Mesendoderm (in vitro differentiated cells): ENCODE results near the gene LRGUK.

Source experiments
- DNase-seq: peaks from one replicate; pipeline ENCODE4 v3.0.0; 2013
- H2AK5ac ChIP-seq: 2 replicates; pipeline ENCODE4 v1.6.1; 2013; ENCODE audit warnings: low read length, inconsistent platforms
- H2BK120ac ChIP-seq: 2 replicates; pipeline ENCODE4 v1.6.1; 2013; ENCODE audit warnings: low read depth, mild to moderate bottlenecking, low read length, moderate library complexity, mixed read lengths
- H2BK15ac ChIP-seq: replicated peaks from 2 replicates; pipeline ENCODE4 v1.6.1; 2013; ENCODE audit warnings: low read depth, mild to moderate bottlenecking, moderate library complexity
- H2BK5ac ChIP-seq: 2 replicates; pipeline ENCODE4 v1.6.1; 2013; ENCODE audit warnings: low read length, inconsistent platforms
- H3K18ac ChIP-seq: 2 replicates; pipeline ENCODE4 v1.6.1; 2013; ENCODE audit warnings: mild to moderate bottlenecking, low read length, mixed read lengths
- H3K23ac ChIP-seq: one replicate; pipeline ENCODE4 v1.6.1; 2013; ENCODE audit warnings: low read length
- H3K27ac ChIP-seq: 2 replicates; pipeline ENCODE4 v1.5.1; 2013; ENCODE audit warnings: low read depth, mild to moderate bottlenecking, inconsistent platforms, low read length, moderate library complexity
- H3K27me3 ChIP-seq: 2 replicates; pipeline ENCODE4 v1.6.1; 2013; ENCODE audit warnings: low read length, control low read depth, mild to moderate bottlenecking, inconsistent platforms; ENCODE audit not compliant: insufficient read depth, poor library complexity
- H3K36me3 ChIP-seq: 2 replicates; pipeline ENCODE4 v1.6.1; 2013; ENCODE audit warnings: low read length, inconsistent platforms; ENCODE audit not compliant: control insufficient read depth, insufficient read depth
- H3K4ac ChIP-seq: one replicate; pipeline ENCODE4 v1.6.1; 2013; ENCODE audit warnings: low read depth, mild to moderate bottlenecking, low read length, moderate library complexity
- H3K4me1 ChIP-seq: 2 replicates; pipeline ENCODE4 v1.6.1; 2013; ENCODE audit warnings: low read depth, low read length, inconsistent platforms; ENCODE audit not compliant: control insufficient read depth
- H3K4me2 ChIP-seq: 2 replicates; pipeline ENCODE4 v1.6.1; 2013; ENCODE audit warnings: low read length
- H3K4me3 ChIP-seq: 2 replicates; pipeline ENCODE4 v1.5.1; 2013; ENCODE audit warnings: mild to moderate bottlenecking, low read length
- H3K56ac ChIP-seq: one replicate; pipeline ENCODE4 v1.6.1; 2013; ENCODE audit warnings: low read length
- H3K79me1 ChIP-seq: 2 replicates; pipeline ENCODE4 v1.6.1; 2013; ENCODE audit warnings: low read length, inconsistent platforms
- H3K79me2 ChIP-seq: 2 replicates; pipeline ENCODE4 v1.6.1; 2013; ENCODE audit warnings: mild to moderate bottlenecking, low read length; ENCODE audit not compliant: control insufficient read depth, insufficient read depth
- H3K9ac ChIP-seq: 2 replicates; pipeline ENCODE4 v1.6.1; 2013; ENCODE audit warnings: low read length, inconsistent platforms
- H4K5ac ChIP-seq: one replicate; pipeline ENCODE4 v1.6.1; 2013; ENCODE audit warnings: low read length
- H4K8ac ChIP-seq: one replicate; pipeline ENCODE4 v1.6.1; 2013; ENCODE audit warnings: low read depth, mild to moderate bottlenecking, control low read depth, low read length, moderate library complexity
- WGBS: extraction: QIAGEN DNeasy Blood & Tissue Kit; methylation state at CpG from one replicate; pipeline ENCODE4 v1.1.7; 2013; ENCODE audit warnings: low lambda C conversion rate, missing lambda C conversion rate; ENCODE audit not compliant: insufficient coverage; ENCODE audit errors: extremely low coverage; 5-methylcytosine and 5-hydroxymethylcytosine counted together

The LRGUK gene

GRCh38 chr7:134200970-134201369, 73.8 kb downstream of the LRGUK start:
- Histone ChIP-seq H3K56ac (no peak overlapping the region), H4K5ac (no peak overlapping the region), H3K23ac (no peak overlapping the region), H3K9ac (no peak overlapping the region), H2BK120ac (no peak overlapping the region), H2AK5ac (no peak overlapping the region), H3K4me1 (no peaks in the 10 kb centered on the region), H3K18ac (no peak overlapping the region), H3K4ac (no peak overlapping the region), H2BK15ac (no peak overlapping the region), H2BK5ac (no peak overlapping the region), H3K4me2 (no peak overlapping the region), H3K79me1 (no peaks in the 10 kb centered on the region), H3K27ac (no peak overlapping the region), H3K27me3 (no peaks in the 10 kb centered on the region), H3K4me3 (no peak overlapping the region), H4K8ac (no peak overlapping the region), H3K36me3 (no peaks in the 10 kb centered on the region), H3K79me2 (no peaks in the 10 kb centered on the region)
- no CpG with 5 or more reads among the region's 5 CpGs for WGBS
- no peak for DNase-seq

- H3K23ac ChIP-seq: no peak overlapping the region
- H4K8ac ChIP-seq: no peak overlapping the region
- no peaks in the 10 kb centered on the region for H3K79me1 ChIP-seq
- no peaks in the 10 kb centered on the region for H3K27me3 ChIP-seq
- no peaks in the 10 kb centered on the region for H3K36me3 ChIP-seq
- H3K79me2 ChIP-seq: no peaks in the 10 kb centered on the region
- no peak overlapping the region for H3K9ac ChIP-seq
- no peak overlapping the region for H3K4me3 ChIP-seq
- H3K4me2 ChIP-seq: no peak overlapping the region
- no peak overlapping the region for H2BK5ac ChIP-seq
- H2BK15ac ChIP-seq: no peak overlapping the region
- no peak overlapping the region for H3K18ac ChIP-seq
- H2AK5ac ChIP-seq: no peak overlapping the region
- H3K27ac ChIP-seq: no peak overlapping the region
- H3K4me1 ChIP-seq: no peaks in the 10 kb centered on the region
- no peak overlapping the region for H3K56ac ChIP-seq
- H4K5ac ChIP-seq: no peak overlapping the region
- H2BK120ac ChIP-seq: no peak overlapping the region
- no CpG with 5 or more reads among the region's 7 CpGs for WGBS
- no peak overlapping the region for H3K4ac ChIP-seq
- DNase-seq: no peak
Measured at GRCh38 chr7:134201569-134202261, 74.6 kb downstream of the LRGUK start.

GRCh38 chr7:134203186-134203889, 76.2 kb downstream of the LRGUK start:
- Histone ChIP-seq H3K79me2 (no peaks in the 10 kb centered on the region), H3K23ac (no peak overlapping the region), H2BK120ac (no peak overlapping the region), H4K8ac (no peak overlapping the region), H3K9ac (no peak overlapping the region), H3K36me3 (no peaks in the 10 kb centered on the region), H2BK5ac (no peak overlapping the region), H3K4ac (no peak overlapping the region), H3K4me3 (no peak overlapping the region), H3K4me1 (no peaks in the 10 kb centered on the region), H3K27ac (no peak overlapping the region), H3K4me2 (no peak overlapping the region), H3K79me1 (no peaks in the 10 kb centered on the region), H2BK15ac (no peak overlapping the region), H3K18ac (no peak overlapping the region), H2AK5ac (no peak overlapping the region), H3K27me3 (no peaks in the 10 kb centered on the region), H3K56ac (no peak overlapping the region), H4K5ac (no peak overlapping the region)
- no peak for DNase-seq
- WGBS: no CpG with 5 or more reads among the region's 4 CpGs

- Histone ChIP-seq H3K4me1 (no peaks in the 10 kb centered on the region), H3K4ac (no peak overlapping the region)
- no CpG with 5 or more reads among the region's 16 CpGs for WGBS
Measured at GRCh38 chr7:134209322-134210015, 82.3 kb downstream of the LRGUK start.

GRCh38 chr7:134210227-134210626, 83.1 kb downstream of the LRGUK start:
- no peak overlapping the region for H3K56ac ChIP-seq
- H3K79me2 ChIP-seq: no peaks in the 10 kb centered on the region
- H3K4me1 ChIP-seq: no peaks in the 10 kb centered on the region
- no peak overlapping the region for H2BK5ac ChIP-seq
- H3K4me2 ChIP-seq: no peak overlapping the region
- no peak overlapping the region for H3K4ac ChIP-seq
- H2AK5ac ChIP-seq: no peak overlapping the region
- no peak overlapping the region for H4K5ac ChIP-seq
- no peak overlapping the region for H3K9ac ChIP-seq
- no peak overlapping the region for H4K8ac ChIP-seq
- WGBS: no CpG with 5 or more reads among the region's 8 CpGs
- H2BK120ac ChIP-seq: no peak overlapping the region
- H2BK15ac ChIP-seq: no peak overlapping the region
- no peak overlapping the region for H3K18ac ChIP-seq
- H3K79me1 ChIP-seq: no peaks in the 10 kb centered on the region
- H3K23ac ChIP-seq: no peak overlapping the region
- no peak overlapping the region for H3K27ac ChIP-seq
- no peak for DNase-seq
- no peak overlapping the region for H3K4me3 ChIP-seq
- no peaks in the 10 kb centered on the region for H3K27me3 ChIP-seq
- H3K36me3 ChIP-seq: no peaks in the 10 kb centered on the region

More at GRCh38 chr7:134209322-134210015, 82.3 kb downstream of the LRGUK start:
- H3K18ac ChIP-seq: no peak overlapping the region
- no peak overlapping the region for H4K8ac ChIP-seq
- no peaks in the 10 kb centered on the region for H3K27me3 ChIP-seq
- H3K23ac ChIP-seq: no peak overlapping the region
- DNase-seq: no peak
- H4K5ac ChIP-seq: no peak overlapping the region
- no peak overlapping the region for H2BK120ac ChIP-seq
- H3K4me2 ChIP-seq: no peak overlapping the region
- no peak overlapping the region for H2BK15ac ChIP-seq
- H2AK5ac ChIP-seq: no peak overlapping the region
- no peak overlapping the region for H2BK5ac ChIP-seq
- H3K79me2 ChIP-seq: no peaks in the 10 kb centered on the region
- H3K4me3 ChIP-seq: no peak overlapping the region
- no peak overlapping the region for H3K56ac ChIP-seq
- H3K36me3 ChIP-seq: no peaks in the 10 kb centered on the region
- no peaks in the 10 kb centered on the region for H3K79me1 ChIP-seq
- H3K27ac ChIP-seq: no peak overlapping the region
- no peak overlapping the region for H3K9ac ChIP-seq
